Prostate gland (tissue), 2 donors: ENCODE data around the gene SYT7. TPM values are rescaled to one million over a fixed set of nuclear protein-coding genes. Genes with fewer than 3 reads are reported as not detected.

Experiments used
- DNase-seq: peaks from one replicate; pipeline ENCODE4 v3.0.0-alpha.2; 2019; ENCODE audit warnings: low spot score
- H3K27ac ChIP-seq, 2 donors: fragments of 200-600 bp; sonication (generic); 2 replicates each; pipeline ENCODE4 v1.5.1; 2017 to 2019
- H3K27me3 ChIP-seq: fragments of 200-600 bp; sonication (generic); replicated peaks from 2 replicates; pipeline ENCODE4 v1.5.1; 2019; ENCODE audit not compliant: insufficient read depth
- H3K36me3 ChIP-seq, 2 donors: fragments of 200-600 bp; sonication (generic); 1 replicate in 1 of 2; 2 replicates in 1 of 2; pipeline versions ENCODE4 v1.5.1 to v1.8.1; 2017 to 2019
- H3K4me1 ChIP-seq: fragments of 200-600 bp; sonication (generic); replicated peaks from 2 replicates; pipeline ENCODE4 v1.5.1; 2019
- H3K4me3 ChIP-seq, 2 donors: fragments of 200-600 bp; sonication (generic); 2 replicates each; pipeline ENCODE4 v1.5.1; 2017 to 2019
- H3K9me3 ChIP-seq: fragments of 200-600 bp; sonication (generic); 2 replicates; pipeline ENCODE4 v1.5.1; 2017
- CTCF ChIP-seq, 4 experiments: fragments of 200-600 bp in 2 of 4; fragments of 450-650 bp in 2 of 4; sonication (generic) in 2 of 4; IDR thresholded peaks; 1 replicate in 3 of 4; 2 replicates in 1 of 4; pipeline ENCODE4 v1.5.1; 2016 to 2019; ENCODE audit warnings: antibody characterized with exemption in 4 of 4, mild to moderate bottlenecking in 2 of 4, moderate library complexity in 2 of 4
- POLR2A ChIP-seq: fragments of 450-650 bp; IDR thresholded peaks from one replicate; pipeline ENCODE4 v1.6.1; 2016; ENCODE audit warnings: antibody characterized with exemption, mild to moderate bottlenecking
- POLR2AphosphoS5 ChIP-seq: sonication (generic); formaldehyde crosslinking; IDR thresholded peaks from one replicate; pipeline ENCODE4 v1.6.1; 2017; ENCODE audit warnings: antibody characterized with exemption
- WGBS: methylation state at CpG from one replicate; pipeline ENCODE4 v1.1.5; 2018; 5-methylcytosine and 5-hydroxymethylcytosine counted together
- intact Hi-C: fragments of 100-400 bp; cut with DNase I; formaldehyde crosslinking; loops from one replicate; pipeline ENCODE4 v1.14.2; 2022
- total RNA-seq, 2 donors: library from RNA; depleted of rRNA; stranded (reverse); fragments of >200 nt; gene quantifications; one replicate each; pipeline ENCODE4 v1.1.0, GENCODE V29; 2016

Gene SYT7
- total RNA-seq, 2 donors from 2014 or later, result 114 to 199 TPM

GRCh38 chr11:61547246-61547645, 33.6 kb downstream of the SYT7 start:
- H3K9me3 ChIP-seq, result no peaks in the 10 kb centered on the region
- 67% methylated on average over 19 of the region's 19 CpGs for WGBS
- no peak for DNase-seq
- no peak for TF ChIP-seq CTCF (IDR thresholded peaks at IDR 0.05)
- no peak for TF ChIP-seq POLR2A
- TF ChIP-seq POLR2AphosphoS5, result no peak
- H3K4me1 ChIP-seq, result peaks cover 35% of the 10 kb centered on the region
- H3K27ac ChIP-seq, result peak overlapping the region in 1 of 2 donors; percentile 93
- no peaks in the 10 kb centered on the region for H3K36me3 ChIP-seq
- no peak overlapping the region for H3K4me3 ChIP-seq
- intact Hi-C loops, result no loop called here
- H3K27me3 ChIP-seq, result no peaks in the 10 kb centered on the region

- no peak overlapping the region for H3K4me3 ChIP-seq
- no peaks in the 10 kb centered on the region for H3K9me3 ChIP-seq
- WGBS, result 69% methylated on average over 20 of the region's 20 CpGs
- DNase-seq, result no peak
- no peaks in the 10 kb centered on the region for H3K36me3 ChIP-seq
- peak overlapping the region in 1 of 2 donors; percentile 93 for H3K27ac ChIP-seq
- TF ChIP-seq POLR2AphosphoS5 (no peak), POLR2A (no peak), CTCF (IDR thresholded peaks at IDR 0.05) (no peak)
- intact Hi-C loops, result no loop called here
- H3K27me3 ChIP-seq, result no peaks in the 10 kb centered on the region
- peaks cover 35% of the 10 kb centered on the region for H3K4me1 ChIP-seq
Observed at GRCh38 chr11:61546663-61547062, 34.2 kb downstream of the SYT7 start.

- H3K9me3 ChIP-seq, result no peaks in the 10 kb centered on the region
- TF ChIP-seq POLR2A (no peak), POLR2AphosphoS5 (no peak), CTCF (IDR thresholded peaks at IDR 0.05) (no peak)
- no peak overlapping the region for H3K4me3 ChIP-seq
- no peaks in the 10 kb centered on the region for H3K36me3 ChIP-seq
- WGBS, result 95% methylated on average over 30 of the region's 32 CpGs
- H3K27me3 ChIP-seq, result no peaks in the 10 kb centered on the region
- intact Hi-C loops, result no loop called here
- DNase-seq, result no peak
- H3K4me1 ChIP-seq, result peaks cover 30% of the 10 kb centered on the region
- no peak overlapping the region for H3K27ac ChIP-seq
Observed at GRCh38 chr11:61545921-61546320, 35.0 kb downstream of the SYT7 start.

- WGBS, result 93% methylated on average over 7 of the region's 7 CpGs
- Histone ChIP-seq H3K9me3 (no peaks in the 10 kb centered on the region), H3K27ac (no peak overlapping the region), H3K36me3 (no peaks in the 10 kb centered on the region), H3K4me3 (no peak overlapping the region), H3K4me1 (peaks cover 24% of the 10 kb centered on the region), H3K27me3 (no peaks in the 10 kb centered on the region)
- intact Hi-C loops, result no loop called here
- TF ChIP-seq CTCF (IDR thresholded peaks at IDR 0.05) (no peak), POLR2A (no peak)
- DNase-seq, result no peak
Observed at GRCh38 chr11:61545341-61545740, 35.5 kb downstream of the SYT7 start.

GRCh38 chr11:61544466-61544865, 36.4 kb downstream of the SYT7 start:
- peaks cover 16% of the 10 kb centered on the region for H3K4me1 ChIP-seq
- no peaks in the 10 kb centered on the region for H3K9me3 ChIP-seq
- no peak for DNase-seq
- H3K36me3 ChIP-seq, result no peaks in the 10 kb centered on the region
- intact Hi-C loops, result no loop called here
- WGBS, result 96% methylated on average over 6 of the region's 6 CpGs
- H3K4me3 ChIP-seq, result no peak overlapping the region
- TF ChIP-seq CTCF (IDR thresholded peaks at IDR 0.05), result no peak
- no peak for TF ChIP-seq POLR2A
- no peak for TF ChIP-seq POLR2AphosphoS5
- no peaks in the 10 kb centered on the region for H3K27me3 ChIP-seq
- peak overlapping the region; percentile 65 to 88 for H3K27ac ChIP-seq
